ENCODE results near the gene FOXL3. TPM values are rescaled to one million over a fixed set of nuclear protein-coding genes. Genes with fewer than 3 reads are reported as not detected.

FOXL3 gene
- total RNA-seq, 1 experiment from 2014 or later: not detected

DNA sequence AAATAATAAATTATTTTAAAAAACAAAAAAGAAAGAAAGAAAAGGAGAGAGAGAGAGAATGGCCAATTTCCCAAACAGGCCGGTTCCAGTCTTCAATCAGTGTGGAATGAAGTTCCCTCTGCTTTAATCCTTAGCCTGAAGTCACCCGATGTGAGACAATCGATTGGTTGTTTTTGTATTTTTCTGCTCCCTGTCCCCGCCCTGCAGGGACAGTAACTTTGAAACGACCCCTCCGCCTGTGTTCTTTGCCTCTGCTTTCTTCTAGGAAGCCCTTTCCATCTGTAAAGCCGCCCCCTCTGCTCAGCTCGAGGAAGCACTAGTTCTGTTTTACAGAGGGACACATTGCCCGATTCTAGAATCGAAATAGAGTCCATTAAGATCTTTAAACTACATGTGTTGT is 33.4 kb downstream of the FOXL3 start:
- H3K27me3 ChIP-seq (ENCODE audit: insufficient read depth, low read length): no peaks in the 10 kb centered on the region; the same call in 1 of the 2 replicates
- H3K9me2 ChIP-seq (ENCODE audit: insufficient read depth): no peaks in the 10 kb centered on the region
- no peak for DNase-seq (ENCODE audit: low read depth, low spot score)

More for the DNA sequence above, 33.4 kb downstream of the FOXL3 start:
- Histone ChIP-seq H3K36me3 (ENCODE audit: control insufficient read depth in 1 of 2, insufficient read depth in 2 of 2, low read length in 2 of 2) (no peaks in the 10 kb centered on the region), H3K9ac (ENCODE audit: low read length) (no peak overlapping the region), H4K20me1 (ENCODE audit: insufficient read depth) (no peaks in the 10 kb centered on the region), H3K4me3 (replicated peaks in 1 of 2; ENCODE audit: low read depth in 1 of 2, low read length in 2 of 2) (no peak overlapping the region), H3K27ac (ENCODE audit: low read depth, low read length) (no peak overlapping the region), H2AFZ (ENCODE audit: low read depth, low read length, poor library complexity, severe bottlenecking) (no peak overlapping the region), H3K4me1 (ENCODE audit: control insufficient read depth in 1 of 2, insufficient read depth in 2 of 2, low read length in 2 of 2) (no peaks in the 10 kb centered on the region), H3K4me2 (ENCODE audit: low read length) (no peak overlapping the region), H3K79me2 (ENCODE audit: insufficient read depth, low read length) (no peaks in the 10 kb centered on the region), H3K9me3 (ENCODE audit: control insufficient read depth in 1 of 2, insufficient read depth in 1 of 2, low read depth in 1 of 2, low read length in 2 of 2) (no peaks in the 10 kb centered on the region)
- POLR2A ChIA-PET: no interaction called here
- CTCF ChIA-PET: no interaction called here
- intact Hi-C loops (cut with micrococcal nuclease): loop anchor here (2.0 to 10.0 kb wide), 5 partner anchors 191 to 549 kb away; partner anchors contain the start of gene PDGFA
- RAD21 ChIA-PET (ENCODE audit: low non-redundant PET in 1 of 2, low total read pairs in 2 of 2, uncharacterized antibody in 2 of 2, unreplicated experiment in 2 of 2): no interaction called here
- TF ChIP-seq EZH2phosphoT487 (IDR thresholded peaks at IDR 0.05; ENCODE audit: borderline replicate concordance): no peak
- TF ChIP-seq POLR2A (IDR thresholded peaks at IDR 0.05; ENCODE audit: borderline replicate concordance, extremely low read depth, insufficient read depth, insufficient read length): no peak
- TF ChIP-seq, protein P1, sequence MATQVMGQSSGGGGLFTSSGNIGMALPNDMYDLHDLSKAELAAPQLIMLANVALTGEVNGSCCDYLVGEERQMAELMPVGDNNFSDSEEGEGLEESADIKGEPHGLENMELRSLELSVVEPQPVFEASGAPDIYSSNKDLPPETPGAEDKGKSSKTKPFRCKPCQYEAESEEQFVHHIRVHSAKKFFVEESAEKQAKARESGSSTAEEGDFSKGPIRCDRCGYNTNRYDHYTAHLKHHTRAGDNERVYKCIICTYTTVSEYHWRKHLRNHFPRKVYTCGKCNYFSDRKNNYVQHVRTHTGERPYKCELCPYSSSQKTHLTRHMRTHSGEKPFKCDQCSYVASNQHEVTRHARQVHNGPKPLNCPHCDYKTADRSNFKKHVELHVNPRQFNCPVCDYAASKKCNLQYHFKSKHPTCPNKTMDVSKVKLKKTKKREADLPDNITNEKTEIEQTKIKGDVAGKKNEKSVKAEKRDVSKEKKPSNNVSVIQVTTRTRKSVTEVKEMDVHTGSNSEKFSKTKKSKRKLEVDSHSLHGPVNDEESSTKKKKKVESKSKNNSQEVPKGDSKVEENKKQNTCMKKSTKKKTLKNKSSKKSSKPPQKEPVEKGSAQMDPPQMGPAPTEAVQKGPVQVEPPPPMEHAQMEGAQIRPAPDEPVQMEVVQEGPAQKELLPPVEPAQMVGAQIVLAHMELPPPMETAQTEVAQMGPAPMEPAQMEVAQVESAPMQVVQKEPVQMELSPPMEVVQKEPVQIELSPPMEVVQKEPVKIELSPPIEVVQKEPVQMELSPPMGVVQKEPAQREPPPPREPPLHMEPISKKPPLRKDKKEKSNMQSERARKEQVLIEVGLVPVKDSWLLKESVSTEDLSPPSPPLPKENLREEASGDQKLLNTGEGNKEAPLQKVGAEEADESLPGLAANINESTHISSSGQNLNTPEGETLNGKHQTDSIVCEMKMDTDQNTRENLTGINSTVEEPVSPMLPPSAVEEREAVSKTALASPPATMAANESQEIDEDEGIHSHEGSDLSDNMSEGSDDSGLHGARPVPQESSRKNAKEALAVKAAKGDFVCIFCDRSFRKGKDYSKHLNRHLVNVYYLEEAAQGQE (IDR thresholded peaks at IDR 0.05; ENCODE audit: low read depth): no peak
- no peak for TF ChIP-seq CEBPB (IDR thresholded peaks at IDR 0.05; ENCODE audit: low read depth)
- TF ChIP-seq EGR1 (IDR thresholded peaks at IDR 0.05; ENCODE audit: low read depth): no peak
- no peak for TF ChIP-seq ZFX (IDR thresholded peaks at IDR 0.05)
- no peak for TF ChIP-seq CBX3 (IDR thresholded peaks at IDR 0.05; ENCODE audit: low read depth)
- no peak for TF ChIP-seq POLR2AphosphoS5 (IDR thresholded peaks at IDR 0.05; ENCODE audit: low read depth, low read length)
- no peak for TF ChIP-seq SRF (IDR thresholded peaks at IDR 0.05; ENCODE audit: low read depth)
- TF ChIP-seq JUND (IDR thresholded peaks at IDR 0.05): no peak
- TF ChIP-seq, protein P2, sequence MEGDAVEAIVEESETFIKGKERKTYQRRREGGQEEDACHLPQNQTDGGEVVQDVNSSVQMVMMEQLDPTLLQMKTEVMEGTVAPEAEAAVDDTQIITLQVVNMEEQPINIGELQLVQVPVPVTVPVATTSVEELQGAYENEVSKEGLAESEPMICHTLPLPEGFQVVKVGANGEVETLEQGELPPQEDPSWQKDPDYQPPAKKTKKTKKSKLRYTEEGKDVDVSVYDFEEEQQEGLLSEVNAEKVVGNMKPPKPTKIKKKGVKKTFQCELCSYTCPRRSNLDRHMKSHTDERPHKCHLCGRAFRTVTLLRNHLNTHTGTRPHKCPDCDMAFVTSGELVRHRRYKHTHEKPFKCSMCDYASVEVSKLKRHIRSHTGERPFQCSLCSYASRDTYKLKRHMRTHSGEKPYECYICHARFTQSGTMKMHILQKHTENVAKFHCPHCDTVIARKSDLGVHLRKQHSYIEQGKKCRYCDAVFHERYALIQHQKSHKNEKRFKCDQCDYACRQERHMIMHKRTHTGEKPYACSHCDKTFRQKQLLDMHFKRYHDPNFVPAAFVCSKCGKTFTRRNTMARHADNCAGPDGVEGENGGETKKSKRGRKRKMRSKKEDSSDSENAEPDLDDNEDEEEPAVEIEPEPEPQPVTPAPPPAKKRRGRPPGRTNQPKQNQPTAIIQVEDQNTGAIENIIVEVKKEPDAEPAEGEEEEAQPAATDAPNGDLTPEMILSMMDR (IDR thresholded peaks at IDR 0.05 in 2 of 3, conservative IDR thresholded peaks at IDR 0.05 in 1 of 3; ENCODE audit: borderline replicate concordance in 1 of 3, insufficient read depth in 1 of 3, low read depth in 2 of 3, low read length in 2 of 3): no peak
- TF ChIP-seq SIN3A (IDR thresholded peaks at IDR 0.05; ENCODE audit: low read depth): no peak
- TF ChIP-seq EZH2 (IDR thresholded peaks at IDR 0.05): no peak
- TF ChIP-seq SP1 (IDR thresholded peaks at IDR 0.05; ENCODE audit: low read depth): no peak
- TF ChIP-seq FOSL1 (IDR thresholded peaks at IDR 0.05; ENCODE audit: low read depth): no peak
- no peak for TF ChIP-seq YY1 (IDR thresholded peaks at IDR 0.05; ENCODE audit: extremely low read depth, insufficient replicate concordance, low read depth, low read length)
- TF ChIP-seq, protein P3, sequence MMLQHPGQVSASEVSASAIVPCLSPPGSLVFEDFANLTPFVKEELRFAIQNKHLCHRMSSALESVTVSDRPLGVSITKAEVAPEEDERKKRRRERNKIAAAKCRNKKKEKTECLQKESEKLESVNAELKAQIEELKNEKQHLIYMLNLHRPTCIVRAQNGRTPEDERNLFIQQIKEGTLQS (IDR thresholded peaks at IDR 0.05): no peak
- no TSS peak for BruUV-seq (replicated peaks)
- no peak for ATAC-seq
